CD8-positive, alpha-beta memory T cell (primary cell): ENCODE data around the gene KBTBD6. TPM values are rescaled to one million over a fixed set of nuclear protein-coding genes. Genes with fewer than 3 reads are reported as not detected.
"Not testable (repeated sequence)": the region's sequence is repeated elsewhere in the genome, so short reads cannot be mapped to it uniquely, and the experiment has no call there.

ENCODE experiments used
- CTCF ChIA-PET: fragments of 350-600 bp; sonication (Branson Sonifier 250); formaldehyde crosslinking; loops from one replicate; lab custom pipeline; 2021; ENCODE audit warnings: antibody characterized with exemption; lab: Charles Lee
- POLR2A ChIA-PET: fragments of 350-600 bp; sonication (Branson Sonifier 250); formaldehyde crosslinking; loops from one replicate; lab custom pipeline; 2021; ENCODE audit warnings: antibody characterized with exemption; lab: Charles Lee
- DNase-seq, 5 donors: peaks; one replicate each; pipeline versions ENCODE4 v3.0.0 to v3.0.0-alpha.2; 2020 to 2022; ENCODE audit warnings: mixed read lengths in 1 of 5
- H3K27ac ChIP-seq: one replicate; pipeline ENCODE4 v1.7.0; 2013; ENCODE audit warnings: low read depth, mild to moderate bottlenecking, low read length, moderate library complexity
- H3K27me3 ChIP-seq: 2 replicates; pipeline ENCODE4 v1.7.0; 2013; ENCODE audit warnings: low read length, mild to moderate bottlenecking; ENCODE audit not compliant: insufficient read depth, poor library complexity, severe bottlenecking
- H3K36me3 ChIP-seq: 2 replicates; pipeline ENCODE4 v1.7.0; 2013; ENCODE audit warnings: mild to moderate bottlenecking, low read length, moderate library complexity; ENCODE audit not compliant: insufficient read depth
- H3K4me1 ChIP-seq: 2 replicates; pipeline ENCODE4 v1.7.0; 2013; ENCODE audit warnings: mild to moderate bottlenecking, low read length, moderate library complexity; ENCODE audit not compliant: insufficient read depth
- H3K4me3 ChIP-seq: 2 replicates; pipeline ENCODE4 v1.7.0; 2013; ENCODE audit warnings: mild to moderate bottlenecking, low read length
- H3K9me3 ChIP-seq: 2 replicates; pipeline ENCODE4 v1.7.0; 2013; ENCODE audit warnings: mild to moderate bottlenecking, low read length
- H3K27ac Mint-ChIP-seq, 8 donors: one replicate each; pipeline ENCODE4 v1.8.0; 2020 to 2021; ENCODE audit warnings: mixed read lengths in 8 of 8, mild to moderate bottlenecking in 6 of 8, inconsistent platforms in 3 of 8, moderate library complexity in 3 of 8
- H3K27me3 Mint-ChIP-seq, 2 donors: one replicate each; pipeline ENCODE4 v1.8.0; 2020 to 2021; ENCODE audit warnings: mixed read lengths in 2 of 2, mild to moderate bottlenecking in 1 of 2, moderate library complexity in 1 of 2
- H3K36me3 Mint-ChIP-seq, 3 donors: one replicate each; pipeline ENCODE4 v1.8.0; 2020 to 2021; ENCODE audit warnings: mixed read lengths in 3 of 3, inconsistent platforms in 1 of 3, mild to moderate bottlenecking in 1 of 3
- H3K4me1 Mint-ChIP-seq, 3 donors: one replicate each; pipeline ENCODE4 v1.8.0; 2020 to 2021; ENCODE audit warnings: mixed read lengths in 3 of 3, inconsistent platforms in 1 of 3, mild to moderate bottlenecking in 1 of 3
- H3K4me3 Mint-ChIP-seq, 7 donors: one replicate each; pipeline ENCODE4 v1.8.0; 2020 to 2021; ENCODE audit warnings: mixed read lengths in 7 of 7, mild to moderate bottlenecking in 6 of 7, moderate library complexity in 4 of 7, inconsistent platforms in 2 of 7
- H3K9me3 Mint-ChIP-seq, 5 donors: one replicate each; pipeline ENCODE4 v1.8.0; 2020 to 2022; ENCODE audit warnings: mixed read lengths in 5 of 5, mild to moderate bottlenecking in 3 of 5, moderate library complexity in 2 of 5, inconsistent platforms in 1 of 5
- polyA plus RNA-seq: library from polyadenylated mRNA; unstranded; fragments of 300-500 nt; fragmentation: Illumina TruSeq; gene quantifications from one replicate; pipeline ENCODE4 v1.2.3, GENCODE V29; 2021
- total RNA-seq, 2 experiments: library from RNA; stranded (reverse); gene quantifications; one replicate each; pipeline ENCODE4 v1.2.3, GENCODE V29; 2021

KBTBD6 gene
- total and polyA plus RNA-seq, 3 experiments from 2014 or later = 4.4 to 6.5 (median 5.9) TPM

- Histone ChIP-seq H3K4me3 (peak overlapping the region; percentile 93), H3K4me1 (peaks cover 30% of the 10 kb centered on the region), H3K27ac (peak overlapping the region; percentile 59)
- POLR2A ChIA-PET = interaction anchor here (0.5 kb wide), 1 partner anchor 432 kb away, joined by 3 read pairs; no protein-coding TSS in a partner anchor
- DNase-seq, CTCF ChIA-PET, H3K9me3 ChIP-seq, H3K9me3 Mint-ChIP-seq, H3K36me3 ChIP-seq, H3K27me3 Mint-ChIP-seq, H3K27me3 ChIP-seq: not testable (repeated sequence)
- Mint-ChIP-seq H3K36me3 (peaks cover 4 to 14% (median 4%) of the 10 kb centered on the region in 3 donors), H3K4me3 (peak overlapping the region; percentile 96 to 100 (median 97)), H3K4me1 (peaks cover 47 to 62% (median 62%) of the 10 kb centered on the region in 3 donors), H3K27ac (peak overlapping the region; percentile 55 to 98 (median 96))
Measured at GRCh38 chr13:41131660-41132511, 716 bp downstream of the KBTBD6 start.

DNA sequence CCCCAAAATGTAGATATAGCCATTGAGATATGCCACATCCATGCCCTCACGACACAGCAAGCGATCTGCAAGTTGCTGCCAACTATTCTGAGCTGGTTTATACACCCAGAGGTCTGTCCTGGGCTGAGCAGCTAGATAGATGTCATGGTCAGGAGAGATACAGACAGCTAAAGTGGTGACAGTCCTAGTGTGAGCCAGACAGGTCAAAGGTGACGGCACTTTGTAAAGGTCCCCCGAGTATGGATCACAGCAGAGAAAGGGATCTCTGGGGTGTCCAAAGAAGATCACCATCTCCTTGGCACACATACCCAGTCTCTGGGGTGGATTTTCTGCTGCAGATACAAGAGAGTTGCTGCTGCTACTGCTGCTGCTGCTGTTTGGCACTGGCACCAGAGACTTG is 1.4 kb downstream of the KBTBD6 start:
- H3K4me3 ChIP-seq = peak overlapping the region; percentile 53
- CTCF ChIA-PET = not testable (repeated sequence)

GRCh38 chr13:41130356-41130755 is 2.2 kb downstream of the KBTBD6 start:
- Histone ChIP-seq H3K4me1 (peaks cover 30% of the 10 kb centered on the region), H3K27me3 (no peaks in the 10 kb centered on the region), H3K9me3 (no peaks in the 10 kb centered on the region), H3K36me3 (no peaks in the 10 kb centered on the region), H3K27ac (peak overlapping the region; percentile 17), H3K4me3 (peak overlapping the region; percentile 53)
- CTCF ChIA-PET = no interaction called here
- Mint-ChIP-seq H3K4me1 (peaks cover 47 to 62% (median 62%) of the 10 kb centered on the region in 3 donors), H3K36me3 (peaks cover 0 to 25% (median 5%) of the 10 kb centered on the region in 3 donors), H3K9me3 (no peaks in the 10 kb centered on the region), H3K27ac (peak overlapping the region in 5 of 8 donors; percentile 1 to 83 (median 44)), H3K27me3 (no peaks in the 10 kb centered on the region), H3K4me3 (peak overlapping the region; percentile 96 to 100 (median 97))
- no peak for DNase-seq
- POLR2A ChIA-PET = no interaction called here

More for the DNA sequence above, 1.4 kb downstream of the KBTBD6 start:
- not testable (repeated sequence) for H3K27me3 ChIP-seq, H3K9me3 Mint-ChIP-seq, H3K27ac ChIP-seq, DNase-seq, H3K9me3 ChIP-seq, H3K36me3 ChIP-seq, H3K27me3 Mint-ChIP-seq
- peaks cover 47 to 62% (median 62%) of the 10 kb centered on the region in 3 donors for H3K4me1 Mint-ChIP-seq
- H3K4me3 Mint-ChIP-seq = peak overlapping the region; percentile 96 to 100 (median 97)
- H3K27ac Mint-ChIP-seq = peak overlapping the region in 7 of 8 donors; percentile 1 to 42 (median 34)
- peaks cover 30% of the 10 kb centered on the region for H3K4me1 ChIP-seq
- POLR2A ChIA-PET = interaction anchor here (0.5 kb wide), 1 partner anchor 433 kb away, joined by 3 read pairs; no protein-coding TSS in a partner anchor
- H3K36me3 Mint-ChIP-seq = peaks cover 0 to 20% (median 5%) of the 10 kb centered on the region in 3 donors

DNA sequence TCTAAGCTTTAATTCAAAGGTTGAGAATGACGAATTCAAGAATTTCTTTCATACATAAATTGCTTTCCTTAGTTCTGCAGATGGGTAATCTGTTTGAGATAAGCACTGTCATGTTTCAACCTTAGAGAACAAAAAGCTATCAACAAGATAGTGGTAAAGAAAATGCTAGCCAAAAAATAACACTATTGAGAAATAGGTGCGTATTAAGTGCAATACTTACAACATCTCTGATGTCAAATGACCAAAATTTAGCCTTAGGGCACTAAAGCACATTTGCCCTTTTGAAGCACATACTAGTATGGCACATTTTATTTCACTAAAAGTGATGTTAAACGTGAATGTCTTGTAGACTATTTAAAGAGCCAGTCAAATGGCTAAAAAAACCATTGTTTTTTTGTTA is 4.9 kb downstream of the KBTBD6 start:
- Histone ChIP-seq H3K27me3 (no peaks in the 10 kb centered on the region), H3K27ac (no peak overlapping the region), H3K4me3 (no peak overlapping the region), H3K9me3 (no peaks in the 10 kb centered on the region), H3K36me3 (no peaks in the 10 kb centered on the region), H3K4me1 (peaks cover 21% of the 10 kb centered on the region)
- peaks cover 0 to 29% (median 8%) of the 10 kb centered on the region in 3 donors for H3K36me3 Mint-ChIP-seq
- CTCF ChIA-PET = interaction anchor here (1.0 kb wide), 1 partner anchor 73 kb away, joined by 3 read pairs; no protein-coding TSS in a partner anchor
- POLR2A ChIA-PET = no interaction called here
- no peaks in the 10 kb centered on the region for H3K27me3 Mint-ChIP-seq
- peaks cover 33 to 59% (median 53%) of the 10 kb centered on the region in 3 donors for H3K4me1 Mint-ChIP-seq
- no peak for DNase-seq
- peak overlapping the region in 1 of 8 donors; percentile 8 for H3K27ac Mint-ChIP-seq
- H3K9me3 Mint-ChIP-seq = no peaks in the 10 kb centered on the region
- H3K4me3 Mint-ChIP-seq = peak overlapping the region in 1 of 7 donors; percentile 4

- peak in 2 of 5 donors; percentile 9 to 21 for DNase-seq
- Histone ChIP-seq H3K36me3 (no peaks in the 10 kb centered on the region), H3K9me3 (no peaks in the 10 kb centered on the region), H3K4me1 (no peaks in the 10 kb centered on the region), H3K27ac (no peak overlapping the region), H3K27me3 (no peaks in the 10 kb centered on the region), H3K4me3 (no peak overlapping the region)
- Mint-ChIP-seq H3K9me3 (no peaks in the 10 kb centered on the region), H3K36me3 (peaks cover 0 to 20% (median 5%) of the 10 kb centered on the region in 3 donors), H3K4me1 (peaks cover 2 to 20% (median 13%) of the 10 kb centered on the region in 3 donors), H3K27me3 (no peaks in the 10 kb centered on the region), H3K4me3 (no peak overlapping the region), H3K27ac (peak overlapping the region in 2 of 8 donors; percentile 21 to 32)
- ChIA-PET CTCF (no interaction called here), POLR2A (no interaction called here)
Measured at GRCh38 chr13:41122838-41123237, 9.8 kb downstream of the KBTBD6 start.

GRCh38 chr13:41117869-41118268 is 14.7 kb downstream of the KBTBD6 start:
- Histone ChIP-seq H3K9me3 (no peaks in the 10 kb centered on the region), H3K27ac (no peak overlapping the region), H3K4me3 (no peak overlapping the region), H3K36me3 (no peaks in the 10 kb centered on the region), H3K27me3 (no peaks in the 10 kb centered on the region), H3K4me1 (no peaks in the 10 kb centered on the region)
- H3K9me3 Mint-ChIP-seq = no peaks in the 10 kb centered on the region
- peak overlapping the region in 1 of 8 donors; percentile 21 for H3K27ac Mint-ChIP-seq
- DNase-seq = no peak
- ChIA-PET POLR2A (no interaction called here), CTCF (interaction anchor here (1.1 kb wide), 1 partner anchor 12 kb away, joined by 5 read pairs; no protein-coding TSS in a partner anchor)
- no peaks in the 10 kb centered on the region for H3K27me3 Mint-ChIP-seq
- H3K4me1 Mint-ChIP-seq = peaks cover 2 to 5% (median 5%) of the 10 kb centered on the region in 3 donors
- H3K4me3 Mint-ChIP-seq = no peak overlapping the region
- H3K36me3 Mint-ChIP-seq = no peaks in the 10 kb centered on the region

GRCh38 chr13:41111454-41111853 is 21.1 kb downstream of the KBTBD6 start:
- ChIA-PET CTCF (no interaction called here), POLR2A (no interaction called here)
- no peak overlapping the region for H3K4me3 ChIP-seq
- Mint-ChIP-seq H3K4me3 (no peak overlapping the region), H3K27me3 (no peaks in the 10 kb centered on the region), H3K27ac (no peak overlapping the region), H3K36me3 (no peaks in the 10 kb centered on the region), H3K9me3 (no peaks in the 10 kb centered on the region), H3K4me1 (no peaks in the 10 kb centered on the region)
- DNase-seq = no peak
- H3K27me3 ChIP-seq = no peaks in the 10 kb centered on the region
- H3K27ac ChIP-seq = no peak overlapping the region
- no peaks in the 10 kb centered on the region for H3K36me3 ChIP-seq
- no peaks in the 10 kb centered on the region for H3K4me1 ChIP-seq
- no peaks in the 10 kb centered on the region for H3K9me3 ChIP-seq

DNA sequence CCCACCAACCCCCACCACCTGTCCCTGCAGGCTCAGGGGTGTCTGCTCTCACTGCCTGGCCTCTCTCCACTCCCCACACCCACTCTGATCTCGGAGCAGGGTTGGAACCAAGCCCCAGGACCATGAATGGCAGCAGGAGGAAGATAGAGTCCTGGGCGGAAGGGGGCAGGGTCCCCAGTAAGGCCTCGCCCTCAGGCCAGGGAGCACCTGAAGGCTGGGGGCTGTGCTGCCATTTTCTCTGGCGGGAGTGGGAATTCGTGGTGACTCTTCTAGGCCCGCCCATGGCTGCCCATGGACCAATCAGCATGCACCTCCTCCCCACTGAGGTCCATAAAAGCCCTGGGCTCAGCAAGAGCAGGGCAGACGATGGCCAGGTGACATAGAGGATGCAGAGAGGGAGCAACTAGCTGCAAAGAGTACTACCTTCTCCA is 25.0 kb downstream of the KBTBD6 start:
- CTCF ChIA-PET = no interaction called here
- H3K27ac Mint-ChIP-seq = no peak overlapping the region
- no peak overlapping the region for H3K4me3 Mint-ChIP-seq
- H3K9me3 Mint-ChIP-seq = no peaks in the 10 kb centered on the region
- no peaks in the 10 kb centered on the region for H3K27me3 Mint-ChIP-seq
- no peaks in the 10 kb centered on the region for H3K9me3 ChIP-seq
- H3K27ac ChIP-seq = no peak overlapping the region
- POLR2A ChIA-PET = no interaction called here
- no peaks in the 10 kb centered on the region for H3K36me3 Mint-ChIP-seq
- no peaks in the 10 kb centered on the region for H3K4me1 ChIP-seq
- no peak overlapping the region for H3K4me3 ChIP-seq
- no peaks in the 10 kb centered on the region for H3K27me3 ChIP-seq
- H3K36me3 ChIP-seq = no peaks in the 10 kb centered on the region
- no peak for DNase-seq
- no peaks in the 10 kb centered on the region for H3K4me1 Mint-ChIP-seq
